ENCODE measurements around the gene EXOC7. TPM values are rescaled to one million over a fixed set of nuclear protein-coding genes. Genes with fewer than 3 reads are reported as not detected.

The EXOC7 gene
- total RNA-seq (2021; ENCODE audit: unreplicated experiment) (114 TPM), Bru-seq, nascent RNA (percentile 74 among the genes with signal in this experiment), BruChase-seq, experiment 1, labeled RNA remaining after a 6-hour chase (percentile 85 among the genes with signal in this experiment), BruChase-seq, experiment 2, labeled RNA remaining after a 2-hour chase (percentile 77 among the genes with signal in this experiment)
- 57.8 and 59.4 TPM in 2 replicates for polyA plus RNA-seq (2012)
- long read RNA-seq, full-length matches to known transcripts, result 77 of 378 reads
- long read RNA-seq, partial matches to known transcripts, result 13 of 378 reads
- long read RNA-seq, other reads (novel, unspliced or antisense), result 288 of 378 reads

- Histone ChIP-seq H3K4me2 (ENCODE audit: low read length) (peak within 1 kb of the TSS; percentile 85), H3K4me3 (replicated peaks in 1 of 2; ENCODE audit: low read depth in 1 of 2, low read length in 2 of 2) (peak within 1 kb of the TSS; percentile 78 to 95), H3K9me3 (ENCODE audit: control insufficient read depth in 1 of 2, insufficient read depth in 1 of 2, low read depth in 1 of 2, low read length in 2 of 2) (no peaks in the 10 kb centered on the region), H2AFZ (ENCODE audit: low read depth, low read length, poor library complexity, severe bottlenecking) (peak within 1 kb of the TSS; percentile 27), H3K9me2 (ENCODE audit: insufficient read depth) (no peaks in the 10 kb centered on the region), H3K79me2 (ENCODE audit: insufficient read depth, low read length) (peaks cover 26% of the 10 kb centered on the region), H3K27me3 (ENCODE audit: insufficient read depth, low read length) (no peaks in the 10 kb centered on the region), H3K36me3 (ENCODE audit: control insufficient read depth in 1 of 2, insufficient read depth in 2 of 2, low read length in 2 of 2) (peaks cover 18 to 20% of the 10 kb centered on the region in 2 experiments; a peak in 3 of 4 replicates), H4K20me1 (ENCODE audit: insufficient read depth) (no peaks in the 10 kb centered on the region), H3K9ac (ENCODE audit: low read length) (peak within 1 kb of the TSS; percentile 77), H3K4me1 (ENCODE audit: control insufficient read depth in 1 of 2, insufficient read depth in 2 of 2, low read length in 2 of 2) (peaks cover 12 to 26% of the 10 kb centered on the region in 2 experiments), H3K27ac (ENCODE audit: low read depth, low read length) (peak within 1 kb of the TSS; percentile 89)
- intact Hi-C loops (cut with micrococcal nuclease), result loop anchor here (5.0 to 10.0 kb wide), 2 partner anchors 76 to 199 kb away; partner anchors contain the start of genes EVPL and MRPL38
- TF ChIP-seq SP1 (IDR thresholded peaks at IDR 0.05; ENCODE audit: low read depth), result peak; percentile 45; the same call in 1 of the 2 replicates
- peak; percentile 98 for TF ChIP-seq POLR2A (IDR thresholded peaks at IDR 0.05; ENCODE audit: borderline replicate concordance, extremely low read depth, insufficient read depth, insufficient read length)
- TF ChIP-seq EZH2phosphoT487 (IDR thresholded peaks at IDR 0.05; ENCODE audit: borderline replicate concordance), result no peak
- TF ChIP-seq, protein P1, sequence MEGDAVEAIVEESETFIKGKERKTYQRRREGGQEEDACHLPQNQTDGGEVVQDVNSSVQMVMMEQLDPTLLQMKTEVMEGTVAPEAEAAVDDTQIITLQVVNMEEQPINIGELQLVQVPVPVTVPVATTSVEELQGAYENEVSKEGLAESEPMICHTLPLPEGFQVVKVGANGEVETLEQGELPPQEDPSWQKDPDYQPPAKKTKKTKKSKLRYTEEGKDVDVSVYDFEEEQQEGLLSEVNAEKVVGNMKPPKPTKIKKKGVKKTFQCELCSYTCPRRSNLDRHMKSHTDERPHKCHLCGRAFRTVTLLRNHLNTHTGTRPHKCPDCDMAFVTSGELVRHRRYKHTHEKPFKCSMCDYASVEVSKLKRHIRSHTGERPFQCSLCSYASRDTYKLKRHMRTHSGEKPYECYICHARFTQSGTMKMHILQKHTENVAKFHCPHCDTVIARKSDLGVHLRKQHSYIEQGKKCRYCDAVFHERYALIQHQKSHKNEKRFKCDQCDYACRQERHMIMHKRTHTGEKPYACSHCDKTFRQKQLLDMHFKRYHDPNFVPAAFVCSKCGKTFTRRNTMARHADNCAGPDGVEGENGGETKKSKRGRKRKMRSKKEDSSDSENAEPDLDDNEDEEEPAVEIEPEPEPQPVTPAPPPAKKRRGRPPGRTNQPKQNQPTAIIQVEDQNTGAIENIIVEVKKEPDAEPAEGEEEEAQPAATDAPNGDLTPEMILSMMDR (IDR thresholded peaks at IDR 0.05 in 2 of 3, conservative IDR thresholded peaks at IDR 0.05 in 1 of 3; ENCODE audit: borderline replicate concordance in 1 of 3, insufficient read depth in 1 of 3, low read depth in 2 of 3, low read length in 2 of 3), result no peak
- TF ChIP-seq ZBTB33 (IDR thresholded peaks at IDR 0.05; ENCODE audit: extremely low read depth, insufficient replicate concordance, low read length), result peak; percentile 28
- no peak for TF ChIP-seq ATF3 (IDR thresholded peaks at IDR 0.05)
- TF ChIP-seq ELF1 (IDR thresholded peaks at IDR 0.05; ENCODE audit: borderline replicate concordance, low read depth), result no peak; the same call in 1 of the 2 replicates
- peak; percentile 98 for TF ChIP-seq YY1 (IDR thresholded peaks at IDR 0.05; ENCODE audit: extremely low read depth, insufficient replicate concordance, low read depth, low read length)
- peak; percentile 94 for TF ChIP-seq ZFX (IDR thresholded peaks at IDR 0.05)
- TF ChIP-seq, protein P2, sequence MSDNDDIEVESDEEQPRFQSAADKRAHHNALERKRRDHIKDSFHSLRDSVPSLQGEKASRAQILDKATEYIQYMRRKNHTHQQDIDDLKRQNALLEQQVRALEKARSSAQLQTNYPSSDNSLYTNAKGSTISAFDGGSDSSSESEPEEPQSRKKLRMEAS (IDR thresholded peaks at IDR 0.05), result peak; percentile 84; the same call in 1 of the 2 replicates
- peak; percentile 76 for TF ChIP-seq SIN3A (IDR thresholded peaks at IDR 0.05; ENCODE audit: low read depth)
- peak; percentile 98 for TF ChIP-seq POLR2AphosphoS5 (IDR thresholded peaks at IDR 0.05; ENCODE audit: low read depth, low read length)
- RAD21 ChIA-PET (ENCODE audit: low non-redundant PET in 1 of 2, low total read pairs in 2 of 2, uncharacterized antibody in 2 of 2, unreplicated experiment in 2 of 2), result no interaction called here
- ATAC-seq, result peak; percentile 83
- CTCF ChIA-PET, result interaction anchor here (1.0 to 3.1 kb wide), 4 partner anchors 11 to 176 kb away, joined by 3 to 17 read pairs (median 5); no protein-coding TSS in a partner anchor
- peak; percentile 90 for DNase-seq (ENCODE audit: low read depth, low spot score)
- TSS peak; percentile 62 for BruUV-seq (replicated peaks)
- POLR2A ChIA-PET, result interaction anchor here (0.6 to 2.6 kb wide), 8 partner anchors 9 to 171 kb away, joined by 3 to 10 read pairs (median 3); partner anchors contain the start of gene EVPL
Observed at GRCh38 chr17:76103274-76104139, at the start of gene EXOC7. EXOC7 (minus strand) TSS chr17:76103787; CDS start chr17:76103692, 95 bp downstream.
